IPS DF 19.7 (cell line): ENCODE data around the gene TASOR2.

ENCODE experiments used
- DNase-seq: peaks from one replicate; pipeline ENCODE4 v3.0.0-alpha.2; 2013; ENCODE audit warnings: low read depth, low spot score

The TASOR2 gene

GRCh38 chr10:5684318-5684970 lies at the start of gene TASOR2:
Gene TASOR2, plus strand, starts transcription at chr10:5684838. Its CDS starts 35,805 bp downstream, at chr10:5720643.
- peak; percentile 94 for DNase-seq

GRCh38 chr10:5634918-5635317 lies 49.7 kb upstream of the TASOR2 start:
- DNase-seq: no peak

DNA sequence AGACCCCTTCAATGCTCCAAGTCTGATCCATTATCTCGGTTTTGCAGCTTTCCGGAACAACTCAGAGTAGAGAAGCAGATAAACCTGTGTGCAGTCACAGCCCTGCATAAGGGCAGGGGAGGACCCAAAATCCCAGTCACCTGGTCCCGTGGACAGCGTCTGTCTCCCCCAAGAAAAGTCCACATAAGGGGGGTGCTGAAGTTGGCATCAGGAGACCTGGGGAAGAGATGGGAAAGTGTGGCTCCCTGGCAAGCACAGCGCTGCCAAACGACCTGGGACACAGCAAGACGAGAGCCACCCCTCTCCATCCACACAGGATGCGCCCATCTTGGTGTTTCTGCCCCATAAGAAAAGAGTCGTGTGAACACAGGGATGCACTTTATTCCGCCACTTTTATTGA lies 46.1 kb upstream of the TASOR2 start:
- DNase-seq: no peak

DNA sequence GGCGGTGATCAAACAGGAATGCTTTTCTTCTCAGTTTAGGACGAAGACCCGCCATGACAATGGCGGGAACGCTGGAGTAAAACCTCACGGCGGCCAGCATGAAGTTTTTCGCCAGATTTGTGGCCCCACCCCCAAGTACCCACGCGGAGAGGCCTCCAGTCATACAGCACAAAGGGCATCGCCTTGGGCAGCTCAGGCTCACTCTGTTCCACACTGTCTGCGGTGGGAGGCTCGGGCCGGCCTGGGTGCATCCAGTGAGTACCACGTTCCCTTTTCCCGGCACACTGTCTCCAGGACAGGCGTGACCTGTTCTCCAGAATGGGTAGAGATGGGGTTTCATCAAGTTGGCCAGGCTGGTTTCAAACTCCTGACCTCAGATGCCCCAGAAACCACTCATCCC lies 45.6 kb upstream of the TASOR2 start:
- no peak for DNase-seq

- DNase-seq: no peak
Observed at GRCh38 chr10:5640036-5640435, 44.6 kb upstream of the TASOR2 start.

- DNase-seq: no peak
Observed at GRCh38 chr10:5640501-5640900, 44.1 kb upstream of the TASOR2 start.

DNA sequence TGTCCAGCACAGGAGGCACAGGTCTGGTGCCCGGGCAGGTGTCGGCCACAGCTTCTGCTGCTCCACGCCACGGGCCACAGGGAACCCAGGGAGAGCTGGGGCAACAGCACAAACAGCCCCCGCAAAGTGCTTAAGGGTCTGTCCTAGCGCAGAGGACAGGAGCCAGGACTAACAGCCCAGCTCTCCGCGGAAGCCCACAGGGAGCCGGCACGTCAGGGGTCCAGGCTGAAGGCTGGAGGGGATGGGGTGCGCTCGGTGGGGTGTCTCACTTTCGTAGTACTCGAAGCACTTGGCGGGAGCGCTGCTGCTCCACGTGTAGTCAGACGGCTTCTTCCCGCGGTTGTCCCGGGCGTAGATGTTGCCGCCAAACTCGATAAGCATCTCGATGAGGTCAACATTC lies 43.1 kb upstream of the TASOR2 start:
- DNase-seq: no peak

- no peak for DNase-seq
Observed at GRCh38 chr10:5643346-5644067, 41.1 kb upstream of the TASOR2 start.

- DNase-seq: no peak
Observed at GRCh38 chr10:5644930-5645329, 39.7 kb upstream of the TASOR2 start.

- DNase-seq: no peak
Observed at GRCh38 chr10:5645375-5645774, 39.3 kb upstream of the TASOR2 start.

GRCh38 chr10:5645944-5646617 lies 38.6 kb upstream of the TASOR2 start:
- no peak for DNase-seq

DNA sequence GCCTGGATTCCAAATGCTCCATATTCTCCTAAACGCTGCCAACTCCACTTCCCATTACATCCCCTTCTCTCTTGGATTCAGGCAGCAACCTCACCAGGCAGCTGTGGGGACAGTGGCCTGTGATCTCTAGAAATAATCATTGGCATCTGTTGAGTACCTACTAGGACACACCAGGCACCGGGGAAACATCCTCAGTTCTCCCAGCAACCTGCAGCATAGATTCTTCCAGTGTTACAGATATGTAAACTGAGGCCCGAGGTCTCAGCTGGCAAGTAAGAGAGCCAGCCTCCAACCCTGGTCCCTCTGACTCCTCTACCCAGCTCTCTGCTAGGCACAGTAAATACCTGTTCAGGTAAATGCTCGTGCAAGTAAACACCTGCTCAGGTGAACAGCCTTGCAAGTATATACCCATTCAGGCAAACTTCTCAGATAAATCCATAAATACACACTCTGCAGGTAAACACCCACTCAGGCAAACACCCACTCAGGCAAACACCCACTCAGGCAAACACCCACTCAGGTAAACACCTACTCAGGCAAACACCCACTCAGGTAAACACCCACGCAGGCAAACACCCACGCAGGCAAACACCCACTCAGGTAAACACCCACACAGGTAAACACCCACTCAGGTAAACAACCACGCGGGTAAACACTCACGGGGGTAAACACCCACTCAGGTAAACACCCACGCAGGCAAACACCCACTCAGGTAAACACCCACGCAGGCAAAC lies 37.0 kb upstream of the TASOR2 start:
- DNase-seq: no peak

GRCh38 chr10:5648494-5649457 lies 35.9 kb upstream of the TASOR2 start:
- no peak for DNase-seq

- DNase-seq: no peak
Observed at GRCh38 chr10:5649746-5650145, 34.9 kb upstream of the TASOR2 start.

GRCh38 chr10:5650664-5651387 lies 33.8 kb upstream of the TASOR2 start:
- no peak for DNase-seq

GRCh38 chr10:5651388-5651764 lies 33.3 kb upstream of the TASOR2 start:
- no peak for DNase-seq

DNA sequence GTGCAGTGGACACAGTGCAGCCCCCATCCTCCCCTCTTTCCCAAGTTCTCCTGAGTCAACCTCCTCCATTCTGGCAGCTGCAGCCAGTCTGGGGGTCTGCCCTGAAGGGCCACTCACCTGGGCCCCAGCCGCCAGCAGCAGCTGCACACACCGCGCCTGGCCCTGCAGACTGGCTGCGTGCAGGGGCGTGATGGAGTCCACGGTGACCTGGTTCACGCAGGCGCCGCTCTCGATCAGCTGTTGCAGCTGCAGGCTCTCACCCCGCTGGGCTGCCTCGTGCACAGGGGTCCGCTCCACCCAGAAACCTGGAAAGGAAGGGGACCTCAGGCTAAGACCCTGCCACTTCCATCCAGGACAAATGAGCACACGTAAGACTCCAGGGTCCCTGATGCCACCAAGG lies 31.9 kb upstream of the TASOR2 start:
- DNase-seq: no peak

DNA sequence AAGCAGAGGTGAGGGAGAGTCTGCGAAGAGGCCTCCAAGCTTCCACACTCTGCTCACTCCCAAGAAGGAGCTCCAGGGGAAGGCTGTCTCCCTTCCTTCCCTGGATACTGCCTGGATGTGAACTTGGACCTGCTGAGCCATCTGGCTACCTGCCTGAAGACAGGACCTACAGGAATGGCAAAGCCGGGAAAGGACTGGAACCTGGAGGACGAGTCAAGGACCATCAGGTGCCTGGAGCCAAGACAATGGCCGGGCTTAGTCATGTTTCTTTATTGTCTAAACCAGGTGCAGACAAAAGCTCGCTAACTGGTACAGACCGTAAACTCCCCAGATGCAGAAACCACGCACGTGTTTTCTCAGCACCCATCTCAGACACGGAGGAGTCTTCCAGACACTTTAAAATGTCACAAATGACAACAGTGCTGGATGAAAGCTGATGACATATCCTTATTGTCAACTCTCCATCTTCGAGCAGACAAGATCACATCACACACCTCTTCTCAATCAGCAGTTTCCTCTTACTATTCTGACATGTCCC lies 30.4 kb upstream of the TASOR2 start:
- DNase-seq: no peak

DNA sequence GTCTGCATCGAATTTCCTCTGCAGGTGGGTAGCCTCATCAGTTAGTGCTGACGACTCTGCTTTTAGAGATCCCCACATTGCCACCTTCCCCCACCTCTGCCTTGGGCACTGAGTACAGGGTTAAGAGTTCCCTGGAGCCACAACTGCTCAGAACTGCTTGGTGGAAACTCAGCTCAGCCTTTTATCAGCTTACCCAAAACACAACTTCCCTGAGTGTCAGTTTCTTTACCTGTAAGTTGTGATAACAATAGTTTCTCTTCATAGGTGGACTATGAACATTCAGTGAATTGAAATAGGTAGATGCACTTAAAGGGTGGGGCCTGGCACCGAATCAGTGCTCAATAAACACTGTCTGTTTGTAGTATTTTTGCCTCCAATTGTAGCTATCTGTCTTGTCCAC lies 29.5 kb upstream of the TASOR2 start:
- DNase-seq: no peak
